Mesothelial cell of epicardium (in vitro differentiated cells): ENCODE measurements around the gene CENPX. TPM values are rescaled to one million over a fixed set of nuclear protein-coding genes. Genes with fewer than 3 reads are reported as not detected.

Experiments
- DNase-seq, 2 experiments: peaks; one replicate each; pipeline ENCODE4 v3.0.0; 2021; ENCODE audit warnings: low spot score in 2 of 2; ENCODE audit not compliant: unreplicated experiment in 2 of 2
- H3K27ac Mint-ChIP-seq: 2 replicates; pipeline ENCODE4 v1.8.0; 2021; ENCODE audit warnings: mixed read lengths
- H3K27me3 Mint-ChIP-seq: 2 replicates; pipeline ENCODE4 v1.8.0; 2021; ENCODE audit warnings: low read depth, mixed read lengths
- H3K36me3 Mint-ChIP-seq: 2 replicates; pipeline ENCODE4 v1.8.0; 2021; ENCODE audit warnings: mixed read lengths
- H3K4me1 Mint-ChIP-seq: 2 replicates; pipeline ENCODE4 v1.8.0; 2021; ENCODE audit warnings: mixed read lengths
- H3K4me3 Mint-ChIP-seq: 2 replicates; pipeline ENCODE4 v1.8.0; 2021; ENCODE audit warnings: mild to moderate bottlenecking, moderate library complexity, mixed read lengths
- H3K9me3 Mint-ChIP-seq: 2 replicates; pipeline ENCODE4 v1.8.0; 2021; ENCODE audit warnings: mixed read lengths
- total RNA-seq: library from RNA; stranded (reverse); gene quantifications from 3 replicates; pipeline ENCODE4 v1.2.1, GENCODE V29; 2021
- TF ChIP-seq, protein P1 (sequence below): fragments of 200-600 bp; sonication (generic); IDR thresholded peaks from one replicate; pipeline ENCODE4 v1.5.0; 2021; ENCODE audit warnings: antibody characterized with exemption; ENCODE audit not compliant: unreplicated experiment

Gene CENPX
- total RNA-seq, 1 donor from 2014 or later, result 40.6 TPM

DNA sequence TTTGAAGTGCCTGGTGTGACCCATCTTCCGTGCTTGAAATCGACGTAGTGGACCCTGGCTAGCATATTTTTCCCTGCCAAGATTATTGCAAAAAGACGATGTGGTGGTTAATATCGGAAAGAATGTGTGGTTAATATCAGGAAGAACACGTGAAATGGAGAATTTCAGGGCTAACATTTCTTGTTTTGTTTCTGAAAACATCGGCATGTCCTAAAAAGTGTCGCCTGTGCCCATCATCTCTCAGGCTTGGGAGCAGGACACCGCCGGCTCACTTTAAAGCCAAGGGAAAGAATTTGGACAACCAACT lies 15.2 kb upstream of the CENPX start:
- Mint-ChIP-seq H3K27ac (peak overlapping the region; percentile 89), H3K4me3 (peak overlapping the region; percentile 74), H3K4me1 (peaks cover 21% of the 10 kb centered on the region), H3K9me3 (no peaks in the 10 kb centered on the region), H3K27me3 (no peaks in the 10 kb centered on the region), H3K36me3 (peaks cover 5% of the 10 kb centered on the region)
- no peak for DNase-seq
- TF ChIP-seq, protein P1, sequence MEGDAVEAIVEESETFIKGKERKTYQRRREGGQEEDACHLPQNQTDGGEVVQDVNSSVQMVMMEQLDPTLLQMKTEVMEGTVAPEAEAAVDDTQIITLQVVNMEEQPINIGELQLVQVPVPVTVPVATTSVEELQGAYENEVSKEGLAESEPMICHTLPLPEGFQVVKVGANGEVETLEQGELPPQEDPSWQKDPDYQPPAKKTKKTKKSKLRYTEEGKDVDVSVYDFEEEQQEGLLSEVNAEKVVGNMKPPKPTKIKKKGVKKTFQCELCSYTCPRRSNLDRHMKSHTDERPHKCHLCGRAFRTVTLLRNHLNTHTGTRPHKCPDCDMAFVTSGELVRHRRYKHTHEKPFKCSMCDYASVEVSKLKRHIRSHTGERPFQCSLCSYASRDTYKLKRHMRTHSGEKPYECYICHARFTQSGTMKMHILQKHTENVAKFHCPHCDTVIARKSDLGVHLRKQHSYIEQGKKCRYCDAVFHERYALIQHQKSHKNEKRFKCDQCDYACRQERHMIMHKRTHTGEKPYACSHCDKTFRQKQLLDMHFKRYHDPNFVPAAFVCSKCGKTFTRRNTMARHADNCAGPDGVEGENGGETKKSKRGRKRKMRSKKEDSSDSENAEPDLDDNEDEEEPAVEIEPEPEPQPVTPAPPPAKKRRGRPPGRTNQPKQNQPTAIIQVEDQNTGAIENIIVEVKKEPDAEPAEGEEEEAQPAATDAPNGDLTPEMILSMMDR, result no peak

DNA sequence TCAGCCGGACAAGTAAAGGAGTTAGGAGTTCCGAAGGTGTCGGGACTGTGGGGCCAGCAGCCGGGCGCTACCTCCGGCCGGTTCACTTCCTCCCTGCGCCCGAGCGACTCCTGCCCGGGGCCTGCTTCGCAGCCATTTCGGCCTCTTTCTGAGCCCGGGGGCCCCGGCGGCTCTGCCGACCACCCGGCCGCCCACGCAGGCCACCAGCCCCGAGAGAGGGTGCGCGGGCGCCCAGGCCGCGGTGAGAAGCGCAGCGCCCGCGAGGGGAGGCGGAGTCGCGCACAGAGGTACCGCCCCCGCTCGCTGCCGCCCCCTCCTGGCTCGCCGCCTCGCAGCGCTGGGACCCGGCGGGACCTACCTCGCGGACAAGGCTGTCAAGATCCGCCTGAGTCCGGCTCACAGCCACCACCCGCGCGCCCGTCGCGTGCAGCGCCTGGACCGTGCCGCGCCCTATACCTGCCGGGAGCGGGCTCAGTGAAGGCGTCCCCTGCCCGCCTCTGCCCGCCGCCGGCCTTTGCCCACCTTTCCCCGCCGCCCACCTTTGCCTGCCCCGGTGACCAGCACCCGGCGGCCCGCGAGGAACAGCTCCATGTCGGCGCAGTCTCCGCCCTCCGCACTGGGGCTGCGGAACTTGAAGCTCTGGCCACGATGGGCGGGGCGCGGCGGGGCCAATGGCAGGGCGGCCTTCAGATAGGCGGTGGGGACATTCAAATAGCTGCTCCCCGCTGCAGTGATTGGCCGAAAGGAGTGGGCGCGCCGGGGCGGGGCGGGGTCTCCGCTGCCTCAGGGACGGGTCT lies 14.6 kb upstream of the CENPX start, which contains the start of gene DCXR:
Gene DCXR (minus strand): TSS at position 606 of the 797 bp plus-strand sequence. CDS start 15 bp downstream, at position 591.
- H3K4me1 Mint-ChIP-seq, result peaks cover 22% of the 10 kb centered on the region
- peaks cover 5% of the 10 kb centered on the region for H3K36me3 Mint-ChIP-seq
- no peaks in the 10 kb centered on the region for H3K9me3 Mint-ChIP-seq
- H3K4me3 Mint-ChIP-seq, result peak within 1 kb of the TSS; percentile 74
- H3K27ac Mint-ChIP-seq, result peak within 1 kb of the TSS; percentile 89
- TF ChIP-seq, protein P1, result peak; percentile 66
- no peaks in the 10 kb centered on the region for H3K27me3 Mint-ChIP-seq
- DNase-seq, result peak; percentile 92 to 97

- no peak overlapping the region for H3K27ac Mint-ChIP-seq
- no peak for DNase-seq
- no peaks in the 10 kb centered on the region for H3K27me3 Mint-ChIP-seq
- peaks cover 5% of the 10 kb centered on the region for H3K36me3 Mint-ChIP-seq
- no peaks in the 10 kb centered on the region for H3K9me3 Mint-ChIP-seq
- H3K4me1 Mint-ChIP-seq, result peaks cover 22% of the 10 kb centered on the region
- H3K4me3 Mint-ChIP-seq, result peak overlapping the region; percentile 70
- TF ChIP-seq, protein P1, result no peak
Measured at GRCh38 chr17:82036634-82037091, 14.0 kb upstream of the CENPX start.

- TF ChIP-seq, protein P1, result no peak
- Mint-ChIP-seq H3K4me3 (peak overlapping the region; percentile 70), H3K36me3 (peaks cover 5% of the 10 kb centered on the region), H3K27me3 (no peaks in the 10 kb centered on the region), H3K9me3 (no peaks in the 10 kb centered on the region), H3K4me1 (peaks cover 22% of the 10 kb centered on the region), H3K27ac (no peak overlapping the region)
- no peak for DNase-seq
Measured at GRCh38 chr17:82035956-82036633, 13.4 kb upstream of the CENPX start.

DNA sequence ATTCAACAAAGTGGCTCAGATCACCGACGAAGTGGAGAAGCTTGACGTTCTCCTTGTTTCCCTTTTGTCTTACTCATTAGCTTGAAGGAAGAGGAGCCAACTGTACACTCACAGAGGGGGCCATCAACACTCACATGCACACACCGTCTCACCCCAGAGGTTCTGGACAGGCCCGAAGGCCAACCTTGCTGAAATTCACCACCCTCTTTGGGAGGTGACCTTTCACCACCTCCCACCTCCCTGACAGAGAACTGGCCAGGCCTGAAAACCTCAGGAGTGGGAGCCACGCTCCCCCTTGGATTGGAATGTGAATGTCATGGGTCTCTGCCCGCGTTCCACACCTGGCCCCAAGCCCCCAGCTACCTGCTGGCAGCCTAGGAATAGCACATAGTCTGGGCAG lies 12.8 kb upstream of the CENPX start:
- peaks cover 23% of the 10 kb centered on the region for H3K4me1 Mint-ChIP-seq
- no peaks in the 10 kb centered on the region for H3K27me3 Mint-ChIP-seq
- TF ChIP-seq, protein P1, result no peak
- no peak overlapping the region for H3K27ac Mint-ChIP-seq
- no peaks in the 10 kb centered on the region for H3K9me3 Mint-ChIP-seq
- no peak for DNase-seq
- peak overlapping the region; percentile 49 for H3K4me3 Mint-ChIP-seq
- peaks cover 5% of the 10 kb centered on the region for H3K36me3 Mint-ChIP-seq
